A673 (cell line): ENCODE measurements around the gene PLEKHA6. TPM values are rescaled to one million over a fixed set of nuclear protein-coding genes. Genes with fewer than 3 reads are reported as not detected.

Experiments used
- BruUV-seq: library from RNA; stranded (reverse); fragments of 400-500 nt; replicated peaks from 2 replicates; lab custom pipeline; 2021; lab: Mats Ljungman, UMichigan
- CTCF ChIA-PET: fragments of 300-600 bp; sonication (Branson Sonifier 250); formaldehyde crosslinking; loops from one replicate; lab custom pipeline; 2022; ENCODE audit warnings: antibody characterized with exemption; lab: Charles Lee
- POLR2A ChIA-PET: fragments of 300-600 bp; sonication (Branson Sonifier 250); formaldehyde crosslinking; loops from one replicate; lab custom pipeline; 2022; ENCODE audit warnings: antibody characterized with exemption; ENCODE audit not compliant: low non-redundant PET; lab: Charles Lee
- DNase-seq: peaks from one replicate; pipeline ENCODE4 v3.0.0-alpha.2; 2015; ENCODE audit warnings: low spot score
- H3K27ac ChIP-seq: fragments of 200-600 bp; sonication (generic); 2 replicates; pipeline ENCODE4 v1.5.1; 2016; ENCODE audit warnings: mixed run types, low read depth, mild to moderate bottlenecking, mixed read lengths, antibody characterized with exemption, low read length; ENCODE audit not compliant: poor library complexity, severe bottlenecking
- H3K27me3 ChIP-seq: fragments of 200-600 bp; sonication (generic); replicated peaks from 2 replicates; pipeline ENCODE4 v1.6.1; 2017; ENCODE audit warnings: mixed run types, low read depth, mild to moderate bottlenecking, mixed read lengths, antibody characterized with exemption, low read length; ENCODE audit not compliant: insufficient read depth, poor library complexity
- H3K36me3 ChIP-seq: fragments of 200-600 bp; sonication (generic); 2 replicates; pipeline ENCODE4 v1.6.1; 2016; ENCODE audit warnings: mixed run types, mild to moderate bottlenecking, mixed read lengths, antibody characterized with exemption, low read length; ENCODE audit not compliant: insufficient read depth, poor library complexity, severe bottlenecking
- H3K4me1 ChIP-seq: fragments of 200-600 bp; sonication (generic); 2 replicates; pipeline ENCODE4 v1.6.1; 2017; ENCODE audit warnings: mixed run types, mild to moderate bottlenecking, mixed read lengths, antibody characterized with exemption, low read length; ENCODE audit not compliant: insufficient read depth, poor library complexity, severe bottlenecking
- H3K4me3 ChIP-seq: fragments of 200-600 bp; sonication (generic); 2 replicates; pipeline ENCODE4 v1.5.1; 2016; ENCODE audit warnings: low read depth, mixed run types, mild to moderate bottlenecking, mixed read lengths, low read length; ENCODE audit not compliant: poor library complexity, severe bottlenecking
- H3K9me3 ChIP-seq: fragments of 200-600 bp; sonication (generic); 2 replicates; pipeline ENCODE4 v1.6.1; 2016; ENCODE audit warnings: mixed run types, low read depth, mild to moderate bottlenecking, mixed read lengths, antibody characterized with exemption, low read length; ENCODE audit not compliant: poor library complexity, severe bottlenecking
- EZH2 ChIP-seq: fragments of 200-600 bp; sonication (generic); IDR thresholded peaks from 2 replicates; pipeline ENCODE4 v1.6.1; 2017; ENCODE audit warnings: borderline replicate concordance, low read depth, mild to moderate bottlenecking, mixed read lengths, antibody characterized with exemption, low read length; ENCODE audit not compliant: poor library complexity, severe bottlenecking
- intact Hi-C: fragments of 100-400 bp; cut with micrococcal nuclease; formaldehyde crosslinking; loops from one replicate; pipeline ENCODE4 v1.10.0; 2022; ENCODE audit not compliant: unreplicated experiment
- total RNA-seq: library from RNA; stranded (reverse); gene quantifications from 2 replicates; pipeline ENCODE4 v1.2.3, GENCODE V29; 2021
- TF ChIP-seq, protein P1 (sequence below): fragments of 300-800, 200-600 bp; sonication (generic); conservative IDR thresholded peaks from 2 replicates; pipeline ENCODE4 v1.5.1; 2017; ENCODE audit warnings: low read depth, mild to moderate bottlenecking, antibody characterized with exemption, low read length, moderate library complexity, mixed read lengths

PLEKHA6 gene
- total RNA-seq, 1 experiment from 2014 or later: 0.58 TPM

DNA sequence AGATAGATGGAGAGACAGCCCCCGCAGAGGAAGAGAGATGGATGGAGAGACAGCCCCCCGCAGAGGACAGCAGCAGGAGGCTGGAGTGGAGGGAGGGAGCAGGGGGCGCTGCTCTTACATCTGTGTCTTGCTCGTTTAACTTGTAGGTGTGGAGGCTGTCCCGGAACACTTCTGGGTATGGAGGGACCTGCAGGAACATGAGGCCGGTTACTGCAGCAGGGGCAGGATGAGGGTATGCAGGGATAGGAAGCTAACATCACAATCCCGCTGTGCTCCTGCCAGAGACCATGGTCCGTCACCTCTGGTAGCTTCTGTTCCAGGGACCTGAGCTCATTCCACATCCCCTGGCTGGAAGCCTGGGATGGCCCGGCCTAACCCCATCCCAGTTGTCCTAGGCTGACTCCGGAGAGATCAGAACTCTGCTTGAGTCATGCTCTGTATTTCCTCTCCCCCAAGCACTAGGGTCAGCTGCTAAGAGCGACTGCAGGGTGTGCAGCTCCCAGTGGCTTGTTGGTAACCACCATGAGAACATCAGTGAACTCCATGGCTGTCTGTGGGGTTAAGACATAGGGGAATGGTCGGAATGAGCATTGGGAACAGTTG is 109.2 kb downstream of the PLEKHA6 start:
- Histone ChIP-seq H3K4me1 (peaks cover 14% of the 10 kb centered on the region), H3K36me3 (no peaks in the 10 kb centered on the region), H3K27me3 (no peaks in the 10 kb centered on the region), H3K9me3 (no peaks in the 10 kb centered on the region), H3K4me3 (no peak overlapping the region), H3K27ac (no peak overlapping the region)
- ChIA-PET POLR2A (no interaction called here), CTCF (no interaction called here)
- no peak for TF ChIP-seq EZH2
- TF ChIP-seq, protein P1, sequence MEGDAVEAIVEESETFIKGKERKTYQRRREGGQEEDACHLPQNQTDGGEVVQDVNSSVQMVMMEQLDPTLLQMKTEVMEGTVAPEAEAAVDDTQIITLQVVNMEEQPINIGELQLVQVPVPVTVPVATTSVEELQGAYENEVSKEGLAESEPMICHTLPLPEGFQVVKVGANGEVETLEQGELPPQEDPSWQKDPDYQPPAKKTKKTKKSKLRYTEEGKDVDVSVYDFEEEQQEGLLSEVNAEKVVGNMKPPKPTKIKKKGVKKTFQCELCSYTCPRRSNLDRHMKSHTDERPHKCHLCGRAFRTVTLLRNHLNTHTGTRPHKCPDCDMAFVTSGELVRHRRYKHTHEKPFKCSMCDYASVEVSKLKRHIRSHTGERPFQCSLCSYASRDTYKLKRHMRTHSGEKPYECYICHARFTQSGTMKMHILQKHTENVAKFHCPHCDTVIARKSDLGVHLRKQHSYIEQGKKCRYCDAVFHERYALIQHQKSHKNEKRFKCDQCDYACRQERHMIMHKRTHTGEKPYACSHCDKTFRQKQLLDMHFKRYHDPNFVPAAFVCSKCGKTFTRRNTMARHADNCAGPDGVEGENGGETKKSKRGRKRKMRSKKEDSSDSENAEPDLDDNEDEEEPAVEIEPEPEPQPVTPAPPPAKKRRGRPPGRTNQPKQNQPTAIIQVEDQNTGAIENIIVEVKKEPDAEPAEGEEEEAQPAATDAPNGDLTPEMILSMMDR: no peak
- no TSS peak for BruUV-seq
- no peak for DNase-seq
- intact Hi-C loops: no loop called here

DNA sequence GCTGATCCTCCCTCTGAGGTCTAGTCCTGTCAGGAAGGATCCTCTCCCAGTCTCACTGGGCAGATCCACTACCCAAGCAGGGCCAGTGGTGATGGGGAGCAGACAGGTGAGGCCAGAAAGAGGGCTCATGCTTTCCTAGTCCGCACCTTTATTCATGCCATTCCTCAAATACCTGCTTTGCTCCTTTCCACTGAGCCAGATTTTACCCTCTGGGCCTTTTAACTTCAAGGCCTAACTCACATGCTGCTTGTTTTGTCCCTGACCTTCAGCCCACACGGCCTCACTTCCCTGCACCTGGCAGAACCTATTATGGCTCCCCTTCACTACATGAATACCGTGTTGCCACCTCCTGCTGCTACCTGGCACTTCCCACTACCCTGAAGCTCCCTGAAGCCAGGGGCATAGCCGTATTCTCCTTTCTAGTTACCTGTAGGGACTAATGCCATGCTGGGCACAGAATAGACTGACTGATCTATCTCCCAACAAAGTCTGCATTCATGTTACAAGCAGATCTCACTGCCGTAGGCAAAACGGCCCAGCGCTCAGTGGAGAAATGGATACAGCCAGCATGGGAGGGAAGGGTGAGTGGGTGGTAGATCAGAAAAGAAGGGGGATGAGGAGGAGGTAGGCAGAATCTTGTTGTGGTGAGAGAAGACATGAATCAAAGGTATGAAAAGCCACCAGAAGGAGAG is 109.8 kb downstream of the PLEKHA6 start:
- Histone ChIP-seq H3K27me3 (no peaks in the 10 kb centered on the region), H3K36me3 (no peaks in the 10 kb centered on the region), H3K9me3 (no peaks in the 10 kb centered on the region), H3K27ac (no peak overlapping the region), H3K4me3 (no peak overlapping the region), H3K4me1 (peaks cover 7% of the 10 kb centered on the region)
- DNase-seq: no peak
- ChIA-PET CTCF (no interaction called here), POLR2A (no interaction called here)
- TF ChIP-seq EZH2: no peak
- TF ChIP-seq, protein P1: no peak
- intact Hi-C loops: no loop called here
- BruUV-seq: no TSS peak

DNA sequence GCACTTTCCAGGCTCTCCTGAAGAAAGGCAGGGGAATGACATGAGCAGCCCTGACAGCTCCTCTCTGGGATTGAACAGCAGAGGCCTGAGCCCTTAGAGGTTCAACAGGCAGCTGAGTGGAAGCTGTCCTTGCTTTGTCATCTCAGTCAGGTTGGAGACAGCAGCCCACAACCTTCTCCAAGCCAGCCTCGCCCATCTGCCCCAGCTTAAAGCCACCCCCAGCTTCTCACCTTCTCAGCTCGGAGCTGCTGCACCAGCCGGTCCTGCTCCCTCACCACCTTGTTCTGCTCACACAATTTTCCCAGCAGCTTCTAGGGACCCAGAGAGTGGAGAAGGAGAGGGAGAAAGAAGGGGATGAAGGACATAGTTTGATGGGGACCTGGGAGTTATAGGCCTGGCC is 110.8 kb downstream of the PLEKHA6 start:
- intact Hi-C loops: no loop called here
- TF ChIP-seq, protein P1: no peak
- TF ChIP-seq EZH2: no peak
- no TSS peak for BruUV-seq

More for the DNA sequence above, 110.8 kb downstream of the PLEKHA6 start:
- Histone ChIP-seq H3K4me3 (no peak overlapping the region), H3K9me3 (no peaks in the 10 kb centered on the region), H3K27me3 (no peaks in the 10 kb centered on the region), H3K36me3 (no peaks in the 10 kb centered on the region), H3K27ac (no peak overlapping the region), H3K4me1 (no peaks in the 10 kb centered on the region)
- ChIA-PET POLR2A (no interaction called here), CTCF (no interaction called here)
- no peak for DNase-seq
